Breast epithelium (tissue), 3 donors: ENCODE measurements around the gene MTHFD1.

ENCODE experiments used
- POLR2A ChIP-seq: fragments of 450-650 bp; IDR thresholded peaks from one replicate; pipeline ENCODE4 v1.6.1; 2016; ENCODE audit warnings: antibody characterized with exemption, mild to moderate bottlenecking, moderate library complexity
- TF ChIP-seq, protein P1 (sequence below), 3 donors: fragments of 450-650 bp; IDR thresholded peaks; one replicate each; pipeline ENCODE4 v1.5.1; 2016 to 2017; ENCODE audit warnings: antibody characterized with exemption in 3 of 3, mild to moderate bottlenecking in 3 of 3, moderate library complexity in 3 of 3

GRCh38 chr14:64488590-64489099 lies 100.5 kb downstream of the MTHFD1 start:
- TF ChIP-seq, protein P1, sequence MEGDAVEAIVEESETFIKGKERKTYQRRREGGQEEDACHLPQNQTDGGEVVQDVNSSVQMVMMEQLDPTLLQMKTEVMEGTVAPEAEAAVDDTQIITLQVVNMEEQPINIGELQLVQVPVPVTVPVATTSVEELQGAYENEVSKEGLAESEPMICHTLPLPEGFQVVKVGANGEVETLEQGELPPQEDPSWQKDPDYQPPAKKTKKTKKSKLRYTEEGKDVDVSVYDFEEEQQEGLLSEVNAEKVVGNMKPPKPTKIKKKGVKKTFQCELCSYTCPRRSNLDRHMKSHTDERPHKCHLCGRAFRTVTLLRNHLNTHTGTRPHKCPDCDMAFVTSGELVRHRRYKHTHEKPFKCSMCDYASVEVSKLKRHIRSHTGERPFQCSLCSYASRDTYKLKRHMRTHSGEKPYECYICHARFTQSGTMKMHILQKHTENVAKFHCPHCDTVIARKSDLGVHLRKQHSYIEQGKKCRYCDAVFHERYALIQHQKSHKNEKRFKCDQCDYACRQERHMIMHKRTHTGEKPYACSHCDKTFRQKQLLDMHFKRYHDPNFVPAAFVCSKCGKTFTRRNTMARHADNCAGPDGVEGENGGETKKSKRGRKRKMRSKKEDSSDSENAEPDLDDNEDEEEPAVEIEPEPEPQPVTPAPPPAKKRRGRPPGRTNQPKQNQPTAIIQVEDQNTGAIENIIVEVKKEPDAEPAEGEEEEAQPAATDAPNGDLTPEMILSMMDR (IDR thresholded peaks at IDR 0.05) = no peak
- no peak for TF ChIP-seq POLR2A
